ENCODE measurements around the gene VIM.

VIM gene

DNA sequence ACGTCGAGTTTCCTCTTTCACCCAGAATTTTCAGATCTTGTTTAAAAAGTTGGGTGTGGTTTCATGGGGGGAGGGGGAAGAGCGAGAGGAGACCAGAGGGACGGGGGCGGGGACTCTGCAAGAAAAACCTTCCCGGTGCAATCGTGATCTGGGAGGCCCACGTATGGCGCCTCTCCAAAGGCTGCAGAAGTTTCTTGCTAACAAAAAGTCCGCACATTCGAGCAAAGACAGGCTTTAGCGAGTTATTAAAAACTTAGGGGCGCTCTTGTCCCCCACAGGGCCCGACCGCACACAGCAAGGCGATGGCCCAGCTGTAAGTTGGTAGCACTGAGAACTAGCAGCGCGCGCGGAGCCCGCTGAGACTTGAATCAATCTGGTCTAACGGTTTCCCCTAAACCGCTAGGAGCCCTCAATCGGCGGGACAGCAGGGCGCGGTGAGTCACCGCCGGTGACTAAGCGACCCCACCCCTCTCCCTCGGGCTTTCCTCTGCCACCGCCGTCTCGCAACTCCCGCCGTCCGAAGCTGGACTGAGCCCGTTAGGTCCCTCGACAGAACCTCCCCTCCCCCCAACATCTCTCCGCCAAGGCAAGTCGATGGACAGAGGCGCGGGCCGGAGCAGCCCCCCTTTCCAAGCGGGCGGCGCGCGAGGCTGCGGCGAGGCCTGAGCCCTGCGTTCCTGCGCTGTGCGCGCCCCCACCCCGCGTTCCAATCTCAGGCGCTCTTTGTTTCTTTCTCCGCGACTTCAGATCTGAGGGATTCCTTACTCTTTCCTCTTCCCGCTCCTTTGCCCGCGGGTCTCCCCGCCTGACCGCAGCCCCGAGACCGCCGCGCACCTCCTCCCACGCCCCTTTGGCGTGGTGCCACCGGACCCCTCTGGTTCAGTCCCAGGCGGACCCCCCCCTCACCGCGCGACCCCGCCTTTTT lies at the start of gene VIM:
TSS of gene VIM (plus strand) at position 151 of the 925 bp plus-strand sequence. CDS start 1,182 bp downstream, outside the sequence.
- DNase-seq: peak; percentile 91 to 92

- no peak for DNase-seq
Observed at GRCh38 chr10:17179002-17179401, 49.0 kb upstream of the VIM start.

GRCh38 chr10:17181110-17181509 lies 46.9 kb upstream of the VIM start:
- no peak for DNase-seq

GRCh38 chr10:17181751-17182150 lies 46.3 kb upstream of the VIM start:
- DNase-seq: no peak

DNA sequence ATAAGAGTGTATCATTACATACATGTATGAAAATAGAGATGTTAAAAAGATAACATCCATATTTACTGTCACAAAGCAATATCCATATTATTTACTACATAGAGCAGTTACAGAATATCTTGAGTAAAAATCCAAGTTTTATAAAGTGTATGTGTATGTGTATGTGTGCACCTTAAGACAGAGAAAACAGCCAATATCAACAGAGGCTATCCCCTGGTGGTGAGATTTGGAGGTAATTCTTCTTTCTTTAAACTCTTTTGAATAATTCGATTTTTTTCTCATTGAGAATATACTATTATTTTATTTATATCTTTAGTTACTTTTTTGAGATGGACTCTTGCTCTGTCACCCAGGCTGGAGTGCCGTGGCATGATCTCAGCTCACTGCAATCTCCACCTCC lies 44.9 kb upstream of the VIM start:
- DNase-seq: no peak

GRCh38 chr10:17185873-17186272 lies 42.2 kb upstream of the VIM start:
- no peak for DNase-seq

DNA sequence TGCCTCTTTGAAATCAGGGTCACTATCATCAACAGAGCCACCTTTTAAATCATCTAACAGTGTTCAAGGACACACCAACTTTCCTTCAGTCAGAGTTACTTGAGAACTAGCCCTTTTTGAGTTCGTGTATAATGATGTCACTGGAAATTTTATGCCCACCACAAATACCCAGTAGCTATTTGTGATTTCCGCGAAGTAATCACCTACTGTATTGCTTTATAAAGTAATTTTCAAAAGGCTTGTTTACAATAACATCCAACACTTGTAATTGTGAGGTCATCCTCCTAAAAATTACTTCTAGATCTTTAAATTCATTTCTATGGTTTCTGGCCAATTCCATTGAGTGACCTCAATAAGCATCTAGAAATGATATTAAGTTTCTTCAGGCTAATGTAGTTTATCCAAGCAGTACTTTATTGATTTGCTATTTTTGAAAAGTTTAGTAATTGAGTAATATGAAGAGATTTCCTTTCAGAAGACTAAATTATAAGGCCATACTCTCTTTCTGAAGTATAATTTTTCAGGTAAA lies 39.3 kb upstream of the VIM start:
- no peak for DNase-seq

GRCh38 chr10:17190602-17191001 lies 37.4 kb upstream of the VIM start:
- DNase-seq: no peak

DNA sequence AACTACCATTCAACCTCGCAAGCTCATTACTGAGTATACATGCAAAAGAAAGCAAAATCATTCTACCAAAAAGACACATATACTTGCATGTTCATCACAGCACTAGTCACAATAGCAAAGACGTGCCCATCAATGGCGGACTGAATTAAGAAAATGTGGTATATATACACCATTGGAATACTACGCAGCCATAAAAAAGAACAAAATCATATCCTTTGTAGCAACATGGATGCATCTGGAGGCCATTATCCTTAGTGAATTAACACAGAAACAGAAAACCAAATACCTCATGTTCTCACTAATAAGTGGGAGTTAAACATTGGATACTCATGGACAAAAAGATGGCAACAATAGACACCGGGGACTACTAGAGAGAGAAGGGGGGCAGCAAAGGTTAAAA lies 33.0 kb upstream of the VIM start:
- no peak for DNase-seq

GRCh38 chr10:17196045-17196444 lies 32.0 kb upstream of the VIM start:
- DNase-seq: no peak

DNA sequence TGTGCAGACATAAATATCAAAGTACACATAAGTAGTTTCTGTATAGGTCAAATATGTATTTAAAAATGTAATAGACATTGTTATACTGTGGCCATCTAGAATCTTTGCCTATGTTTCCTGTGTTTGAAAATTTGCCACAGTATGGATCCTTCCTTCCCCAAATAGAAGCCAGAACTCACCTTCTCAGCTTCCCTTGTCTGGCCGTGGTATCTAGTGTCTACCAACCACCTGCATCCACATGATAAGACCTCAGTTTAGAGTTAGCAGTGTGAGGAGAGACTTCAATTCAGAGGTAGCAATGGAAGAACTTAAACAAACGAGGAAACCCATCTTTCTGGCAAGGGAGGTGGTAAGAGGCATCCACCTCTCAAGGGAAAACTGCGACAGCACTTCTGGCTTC lies 31.5 kb upstream of the VIM start:
- DNase-seq: no peak

DNA sequence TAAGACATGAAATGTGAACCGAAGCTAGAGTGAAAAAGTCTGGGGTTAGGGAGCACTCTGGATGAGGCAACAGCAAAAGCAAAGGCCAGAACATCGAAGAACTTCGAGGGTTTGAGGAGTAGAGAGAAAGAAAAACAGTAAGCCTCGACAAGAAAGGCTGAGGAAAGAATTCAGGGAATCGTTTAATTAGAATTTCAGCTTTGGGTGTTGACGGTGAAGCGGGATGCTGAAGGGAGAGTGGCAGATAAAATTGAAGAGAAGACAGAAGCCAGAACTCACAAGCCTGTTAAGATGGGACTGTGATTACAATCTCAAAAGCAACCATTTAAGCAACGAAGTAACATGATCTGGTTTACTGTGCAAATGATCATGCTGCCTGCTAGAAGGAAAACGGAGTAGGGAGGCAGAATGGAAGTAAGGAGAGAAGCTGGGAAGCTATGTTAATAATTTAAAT lies 28.7 kb upstream of the VIM start:
- no peak for DNase-seq

GRCh38 chr10:17200001-17200911 lies 27.8 kb upstream of the VIM start:
- no peak for DNase-seq

GRCh38 chr10:17200912-17201793 lies 26.9 kb upstream of the VIM start, which contains the start of gene TRDMT1:
Gene TRDMT1 (minus strand): TSS chr10:17201672. CDS start chr10:17201634, 38 bp downstream.
- DNase-seq: peak; percentile 86 to 90

GRCh38 chr10:17201794-17202116 lies 26.3 kb upstream of the VIM start:
- no peak for DNase-seq

- DNase-seq: no peak
Observed at GRCh38 chr10:17202506-17202905, 25.5 kb upstream of the VIM start.

DNA sequence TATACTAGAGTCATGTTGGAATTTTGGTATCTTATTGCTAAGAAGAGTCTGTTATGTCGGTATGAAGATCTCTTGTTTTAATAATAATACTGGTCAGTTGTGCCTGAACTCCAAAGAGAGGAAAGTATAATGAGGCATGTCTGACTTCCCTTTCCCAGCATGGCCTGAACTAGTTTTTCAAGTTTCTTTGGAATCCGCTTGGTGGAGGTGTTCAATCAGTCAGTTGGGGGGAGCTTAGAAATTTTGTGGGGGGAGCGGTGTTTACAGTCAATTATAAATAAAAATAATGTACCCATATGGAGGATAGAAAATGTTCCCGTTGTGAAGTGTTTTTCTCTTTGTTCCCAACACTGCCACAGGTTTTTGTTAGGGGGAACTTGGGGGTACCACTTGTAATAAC lies 25.0 kb upstream of the VIM start:
- DNase-seq: no peak

DNA sequence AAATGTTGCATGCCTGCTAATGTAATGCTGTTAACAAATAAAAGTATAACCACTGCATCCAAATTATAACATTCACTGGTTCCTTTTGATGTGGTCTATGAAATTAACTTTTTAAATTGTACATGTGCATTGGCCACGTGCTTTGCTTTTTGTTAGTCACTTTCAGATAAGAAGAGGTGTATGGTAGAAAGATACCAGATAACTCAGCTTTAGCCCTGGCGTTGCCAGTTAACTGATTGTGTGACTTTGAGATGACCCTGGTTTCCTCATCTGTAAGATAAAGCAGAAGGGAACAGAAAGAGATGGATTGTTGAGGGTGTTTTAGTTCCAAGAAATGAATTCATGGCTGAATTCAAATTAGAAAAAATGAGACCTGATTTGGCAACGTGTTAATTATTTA lies 24.6 kb upstream of the VIM start:
- DNase-seq: no peak

DNA sequence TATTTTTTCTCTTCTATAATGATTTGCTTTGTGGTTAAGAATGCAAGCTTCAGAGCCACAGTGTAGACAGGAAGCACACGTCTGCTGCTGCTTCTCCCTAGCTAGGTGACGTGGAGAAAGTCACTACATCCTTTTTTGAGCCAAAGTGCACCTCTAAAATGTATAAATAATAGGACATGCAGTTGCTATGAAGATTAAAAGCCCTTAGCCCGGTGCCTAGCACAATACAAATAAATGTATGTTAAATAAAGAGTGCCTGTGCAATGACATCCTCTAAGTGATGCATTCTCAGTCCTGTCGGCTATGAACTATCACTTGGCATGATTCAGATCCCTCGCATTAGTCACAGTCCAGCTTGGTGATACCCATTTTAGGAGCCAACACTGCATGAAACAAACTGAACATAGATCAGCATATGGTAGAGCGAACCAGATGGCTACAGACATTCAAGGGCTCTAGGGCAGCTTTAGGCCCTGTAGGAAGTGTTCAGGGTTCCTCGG lies 21.8 kb upstream of the VIM start:
- peak; percentile 49 to 58 for DNase-seq

- no peak for DNase-seq
Observed at GRCh38 chr10:17208476-17208875, 19.6 kb upstream of the VIM start.

- no peak for DNase-seq
Observed at GRCh38 chr10:17209302-17209701, 18.7 kb upstream of the VIM start.

DNA sequence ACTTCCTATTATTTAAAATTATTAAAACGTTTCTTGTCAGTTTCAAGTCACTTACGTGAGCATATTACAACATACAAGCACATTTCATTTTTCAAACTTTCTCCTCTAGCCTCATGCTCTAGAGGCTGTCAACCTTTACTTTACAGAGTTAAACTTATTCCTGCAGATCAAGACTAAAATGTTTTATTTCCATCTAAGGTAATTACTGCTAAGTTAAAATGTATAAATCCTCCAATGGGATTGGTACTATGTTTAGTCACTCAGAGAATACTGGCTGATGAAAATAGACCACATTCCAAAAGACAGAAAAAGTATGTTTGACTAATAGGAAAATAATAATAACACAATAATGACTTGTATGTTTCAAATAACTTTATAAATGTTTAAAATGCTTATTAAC lies 18.2 kb upstream of the VIM start:
- no peak for DNase-seq

Data from activated T-cell treated with anti-CD3 and anti-CD28 coated beads, Interleukin-2, amount 50 U/mL, for 48 hours (primary cell).